ENCODE measurements around the gene CPZ. TPM values are rescaled to one million over a fixed set of nuclear protein-coding genes. Genes with fewer than 3 reads are reported as not detected.

The CPZ gene
- total and polyA plus RNA-seq, 2 donors (not counting 1 experiment from before 2014, with no cell fraction given), result not detected

DNA sequence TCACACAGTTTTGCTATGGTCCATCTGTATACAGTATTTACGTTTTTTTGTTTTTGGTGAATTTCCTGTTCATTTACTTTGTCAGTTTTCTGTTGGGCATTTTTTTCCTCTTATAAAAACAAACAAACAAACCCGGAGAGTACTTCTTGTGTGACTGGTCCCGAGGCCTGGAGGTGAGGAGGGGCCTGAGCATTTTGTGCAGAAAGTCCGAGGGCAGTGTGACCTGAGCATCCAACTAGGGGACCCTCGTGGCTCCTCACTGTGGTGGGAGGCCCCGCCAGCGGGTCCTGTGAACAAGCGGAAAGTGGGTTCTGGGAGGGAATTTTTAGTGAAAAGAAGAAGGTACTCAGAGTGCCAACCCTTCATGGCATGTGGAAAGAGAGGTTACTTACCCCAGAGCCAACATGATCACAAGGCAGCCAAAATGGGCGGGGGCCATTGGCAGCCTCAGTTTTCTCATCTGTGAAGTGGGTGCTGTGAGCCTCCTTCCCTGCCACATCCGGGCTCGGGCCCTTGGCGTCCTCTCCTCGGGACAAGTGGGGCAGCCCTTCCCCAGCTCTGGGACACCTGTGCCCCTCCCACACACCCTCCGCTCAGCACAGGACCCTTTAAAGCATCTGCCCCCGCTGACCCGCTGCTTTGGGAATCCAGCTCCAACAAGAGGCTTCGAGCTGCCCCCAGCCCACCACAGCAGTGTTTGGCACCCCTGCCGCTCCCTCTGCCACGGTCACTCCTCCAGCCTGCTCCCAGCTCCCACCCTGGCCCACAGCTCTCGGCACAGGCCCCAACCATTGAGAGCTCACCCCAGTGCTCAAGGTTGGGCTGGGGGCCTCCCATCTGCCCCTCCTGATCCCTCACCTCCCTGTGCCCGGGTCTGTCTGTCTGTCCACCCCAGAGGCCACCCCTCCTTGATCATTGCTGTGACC is 35.2 kb upstream of the CPZ start:
- TF ChIP-seq CTCF (IDR thresholded peaks at IDR 0.05) (no peak), EZH2 (IDR thresholded peaks at IDR 0.05; ENCODE audit: borderline replicate concordance, insufficient read depth, low read depth, low read length, poor library complexity, severe bottlenecking) (no peak)
- no peaks in the 10 kb centered on the region for H3K4me1 ChIP-seq (ENCODE audit: control insufficient read depth in 2 of 2, insufficient read depth in 2 of 2, low read length in 2 of 2)
- ChIA-PET CTCF (no interaction called here), POLR2A (no interaction called here)
- no peak overlapping the region for H2AFZ ChIP-seq (ENCODE audit: insufficient read depth, low read depth, low read length, poor library complexity, severe bottlenecking)
- no peaks in the 10 kb centered on the region for H4K20me1 ChIP-seq (ENCODE audit: control insufficient read depth, insufficient read depth, low read length, poor library complexity, severe bottlenecking)
- H3K36me3 ChIP-seq (replicated peaks in 1 of 2; ENCODE audit: control extremely low read depth in 1 of 2, control insufficient read depth in 1 of 2, extremely low read depth in 1 of 2, insufficient read depth in 2 of 2, low read length in 1 of 2), result no peaks in the 10 kb centered on the region
- H3K9me3 ChIP-seq (ENCODE audit: control extremely low read depth in 1 of 3, control insufficient read depth in 2 of 3, insufficient read depth in 1 of 3, low read length in 2 of 3), result peaks cover 0 to 3% (median 0%) of the 10 kb centered on the region in 3 donors
- ATAC-seq (ENCODE audit: low read depth), result no peak
- 84% methylated on average over 17 of the region's 21 CpGs for WGBS (ENCODE audit: insufficient coverage)
- Mint-ChIP-seq H3K4me1 (no peaks in the 10 kb centered on the region), H3K27me3 (peaks cover 2% of the 10 kb centered on the region), H3K4me3 (no peak overlapping the region), H3K27ac (no peak overlapping the region), H3K9me3 (ENCODE audit: insufficient read depth) (no peaks in the 10 kb centered on the region)
- no peaks in the 10 kb centered on the region for H3K79me2 ChIP-seq (ENCODE audit: control insufficient read depth, insufficient read depth, low read length)
- H3K9ac ChIP-seq (ENCODE audit: low read length), result no peak overlapping the region
- intact Hi-C loops (cut with micrococcal nuclease), result no loop called here
- H3K4me3 ChIP-seq (ENCODE audit: control extremely low read depth in 1 of 5, extremely low read depth in 1 of 5, insufficient read depth in 1 of 5, low read depth in 2 of 5, low read length in 4 of 5), result no peak overlapping the region
- H3K27me3 ChIP-seq (replicated peaks in 1 of 4; ENCODE audit: control extremely low read depth in 1 of 4, control insufficient read depth in 3 of 4, insufficient read depth in 4 of 4, low read length in 3 of 4), result no peaks in the 10 kb centered on the region
- H3K4me2 ChIP-seq (replicated peaks; ENCODE audit: low read depth, low read length, poor library complexity, severe bottlenecking), result no peak overlapping the region
- DNase-seq, result no peak
- H3K27ac ChIP-seq (ENCODE audit: low read length in 2 of 2), result no peak overlapping the region
